Measurements from ENCODE around the gene SCAF8. TPM values are rescaled to one million over a fixed set of nuclear protein-coding genes. Genes with fewer than 3 reads are reported as not detected.

SCAF8 gene
- total RNA-seq, 6 experiments from 2014 or later: 35.2 to 43.3 (median 38.4) TPM

DNA sequence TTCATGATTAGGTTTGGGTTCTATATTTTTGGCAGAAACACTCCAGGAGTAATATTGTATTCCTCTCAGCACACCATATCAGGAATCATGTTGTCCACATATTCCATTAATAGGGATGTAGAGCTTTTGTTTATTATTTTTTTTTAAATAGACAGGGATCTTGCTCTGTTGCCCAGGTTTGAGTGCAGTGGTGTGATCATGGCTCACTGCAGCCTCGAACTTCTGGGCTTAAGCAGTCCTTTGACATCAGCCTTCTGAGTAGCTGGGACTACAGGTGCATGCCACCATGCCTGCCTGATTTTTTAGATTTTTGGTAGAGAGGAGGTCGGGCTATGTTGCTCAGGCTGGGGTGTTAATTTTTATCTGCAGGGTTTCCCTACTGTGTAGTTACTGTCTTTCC, 12.0 kb downstream of the SCAF8 start:
- no peak overlapping the region for H3K27ac Mint-ChIP-seq
- TF ChIP-seq, protein P1, sequence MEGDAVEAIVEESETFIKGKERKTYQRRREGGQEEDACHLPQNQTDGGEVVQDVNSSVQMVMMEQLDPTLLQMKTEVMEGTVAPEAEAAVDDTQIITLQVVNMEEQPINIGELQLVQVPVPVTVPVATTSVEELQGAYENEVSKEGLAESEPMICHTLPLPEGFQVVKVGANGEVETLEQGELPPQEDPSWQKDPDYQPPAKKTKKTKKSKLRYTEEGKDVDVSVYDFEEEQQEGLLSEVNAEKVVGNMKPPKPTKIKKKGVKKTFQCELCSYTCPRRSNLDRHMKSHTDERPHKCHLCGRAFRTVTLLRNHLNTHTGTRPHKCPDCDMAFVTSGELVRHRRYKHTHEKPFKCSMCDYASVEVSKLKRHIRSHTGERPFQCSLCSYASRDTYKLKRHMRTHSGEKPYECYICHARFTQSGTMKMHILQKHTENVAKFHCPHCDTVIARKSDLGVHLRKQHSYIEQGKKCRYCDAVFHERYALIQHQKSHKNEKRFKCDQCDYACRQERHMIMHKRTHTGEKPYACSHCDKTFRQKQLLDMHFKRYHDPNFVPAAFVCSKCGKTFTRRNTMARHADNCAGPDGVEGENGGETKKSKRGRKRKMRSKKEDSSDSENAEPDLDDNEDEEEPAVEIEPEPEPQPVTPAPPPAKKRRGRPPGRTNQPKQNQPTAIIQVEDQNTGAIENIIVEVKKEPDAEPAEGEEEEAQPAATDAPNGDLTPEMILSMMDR (IDR thresholded peaks at IDR 0.05): no peak
- no peak for DNase-seq
- H3K4me1 Mint-ChIP-seq (ENCODE audit: low read depth): peaks cover 48% of the 10 kb centered on the region
- no peak overlapping the region for H3K4me3 Mint-ChIP-seq
- peaks cover 10% of the 10 kb centered on the region for H3K36me3 Mint-ChIP-seq (ENCODE audit: low read depth)
- no peaks in the 10 kb centered on the region for H3K9me3 Mint-ChIP-seq
- H3K27me3 Mint-ChIP-seq (ENCODE audit: insufficient read depth): no peaks in the 10 kb centered on the region

GRCh38 chr6:154749341-154749740, 16.1 kb downstream of the SCAF8 start:
- no peak for DNase-seq
- H3K27ac Mint-ChIP-seq: no peak overlapping the region
- H3K27me3 Mint-ChIP-seq (ENCODE audit: insufficient read depth): no peaks in the 10 kb centered on the region
- H3K4me3 Mint-ChIP-seq: no peak overlapping the region
- H3K4me1 Mint-ChIP-seq (ENCODE audit: low read depth): peaks cover 41% of the 10 kb centered on the region
- peaks cover 8% of the 10 kb centered on the region; the same call in 1 of the 2 replicates for H3K36me3 Mint-ChIP-seq (ENCODE audit: low read depth)
- H3K9me3 Mint-ChIP-seq: no peaks in the 10 kb centered on the region
- TF ChIP-seq, protein P1 (IDR thresholded peaks at IDR 0.05): no peak

DNA sequence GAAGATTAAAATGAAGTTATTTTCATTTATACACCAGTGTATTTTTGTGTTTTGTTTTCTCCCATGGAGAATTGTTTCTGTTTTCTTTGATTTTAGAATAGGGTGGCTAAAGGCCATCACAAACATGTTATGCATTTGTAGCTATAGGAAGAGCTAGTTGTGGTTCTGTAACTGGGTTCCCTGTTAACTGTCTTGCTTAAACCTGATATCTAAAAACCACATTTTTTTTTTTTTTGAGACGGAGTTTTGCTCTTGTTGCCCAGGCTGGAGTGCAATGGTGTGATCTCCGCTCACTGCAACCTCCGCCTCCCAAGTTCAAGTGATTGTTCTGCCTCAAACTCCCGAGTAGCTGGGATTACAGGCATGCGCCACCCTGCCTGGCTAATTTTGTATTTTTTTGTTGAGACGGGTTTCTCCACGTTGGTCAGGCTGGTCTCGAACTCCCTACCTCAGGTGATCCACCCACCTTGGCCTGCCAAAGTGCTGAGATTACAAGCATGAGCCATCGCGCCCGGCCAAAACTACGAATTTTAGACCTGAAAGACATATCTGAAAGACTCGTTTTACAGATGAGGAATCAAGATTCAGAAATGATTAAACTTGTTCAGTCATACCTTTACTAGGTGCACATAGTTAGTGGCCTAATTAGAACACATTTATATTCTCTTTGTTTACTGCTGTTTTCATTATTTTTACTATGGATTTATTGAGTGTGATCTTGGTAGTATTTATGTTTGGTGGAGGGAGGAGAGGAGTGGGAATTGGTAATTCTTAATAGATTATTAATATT, 18.0 kb downstream of the SCAF8 start:
- H3K4me3 Mint-ChIP-seq: no peak overlapping the region
- TF ChIP-seq, protein P1 (IDR thresholded peaks at IDR 0.05): no peak

DNA sequence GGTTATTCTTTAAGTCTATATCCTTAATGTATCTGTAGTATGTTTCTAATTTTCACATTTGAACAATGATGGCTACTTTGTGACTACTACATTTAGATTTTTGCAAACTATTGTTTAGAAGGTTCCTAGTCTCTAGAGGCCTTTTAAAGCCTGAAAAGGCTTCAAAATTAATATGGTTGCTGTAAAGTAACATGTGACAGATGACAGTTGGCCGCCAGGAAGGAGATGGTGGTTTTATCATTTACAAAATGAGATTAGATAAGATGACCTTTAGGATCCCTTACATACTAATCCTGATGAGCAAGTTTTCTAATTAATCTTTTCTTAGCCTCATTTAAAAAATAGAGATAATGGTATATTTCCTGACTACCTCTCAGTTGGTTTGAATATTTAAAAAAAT, 18.8 kb downstream of the SCAF8 start:
- TF ChIP-seq, protein P1 (IDR thresholded peaks at IDR 0.05): no peak
- peaks cover 30% of the 10 kb centered on the region for H3K4me1 Mint-ChIP-seq (ENCODE audit: low read depth)
- no peak overlapping the region for H3K27ac Mint-ChIP-seq
- H3K4me3 Mint-ChIP-seq: no peak overlapping the region
- no peaks in the 10 kb centered on the region for H3K27me3 Mint-ChIP-seq (ENCODE audit: insufficient read depth)
- H3K36me3 Mint-ChIP-seq (ENCODE audit: low read depth): peaks cover 8% of the 10 kb centered on the region; the same call in 1 of the 2 replicates
- no peaks in the 10 kb centered on the region for H3K9me3 Mint-ChIP-seq
- no peak for DNase-seq

More for the DNA sequence above, 18.0 kb downstream of the SCAF8 start:
- Mint-ChIP-seq H3K4me1 (ENCODE audit: low read depth) (peaks cover 37% of the 10 kb centered on the region), H3K36me3 (ENCODE audit: low read depth) (peaks cover 8% of the 10 kb centered on the region; the same call in 1 of the 2 replicates), H3K9me3 (no peaks in the 10 kb centered on the region), H3K27me3 (ENCODE audit: insufficient read depth) (no peaks in the 10 kb centered on the region), H3K27ac (0 out of 2 replicates have a peak overlapping the region, but pooled peaks have one; percentile 13)
- no peak for DNase-seq

- TF ChIP-seq, protein P1 (IDR thresholded peaks at IDR 0.05): no peak
- no peaks in the 10 kb centered on the region for H3K27me3 Mint-ChIP-seq (ENCODE audit: insufficient read depth)
- no peak overlapping the region for H3K4me3 Mint-ChIP-seq
- H3K27ac Mint-ChIP-seq: no peak overlapping the region
- peaks cover 10% of the 10 kb centered on the region; the same call in 1 of the 2 replicates for H3K36me3 Mint-ChIP-seq (ENCODE audit: low read depth)
- no peak for DNase-seq
- no peaks in the 10 kb centered on the region for H3K9me3 Mint-ChIP-seq
- H3K4me1 Mint-ChIP-seq (ENCODE audit: low read depth): peaks cover 30% of the 10 kb centered on the region
These were observed 20.9 kb downstream of the SCAF8 start for GRCh38 chr6:154754152-154754551.
